Activated CD4-positive, alpha-beta T cell treated with anti-CD3 and anti-CD28 coated beads for 1 hour (primary cell): ENCODE results near the gene NME3.

Experiments used
- DNase-seq: peaks from one replicate; pipeline ENCODE4 v3.0.0-alpha.2; 2020

The NME3 gene

DNA sequence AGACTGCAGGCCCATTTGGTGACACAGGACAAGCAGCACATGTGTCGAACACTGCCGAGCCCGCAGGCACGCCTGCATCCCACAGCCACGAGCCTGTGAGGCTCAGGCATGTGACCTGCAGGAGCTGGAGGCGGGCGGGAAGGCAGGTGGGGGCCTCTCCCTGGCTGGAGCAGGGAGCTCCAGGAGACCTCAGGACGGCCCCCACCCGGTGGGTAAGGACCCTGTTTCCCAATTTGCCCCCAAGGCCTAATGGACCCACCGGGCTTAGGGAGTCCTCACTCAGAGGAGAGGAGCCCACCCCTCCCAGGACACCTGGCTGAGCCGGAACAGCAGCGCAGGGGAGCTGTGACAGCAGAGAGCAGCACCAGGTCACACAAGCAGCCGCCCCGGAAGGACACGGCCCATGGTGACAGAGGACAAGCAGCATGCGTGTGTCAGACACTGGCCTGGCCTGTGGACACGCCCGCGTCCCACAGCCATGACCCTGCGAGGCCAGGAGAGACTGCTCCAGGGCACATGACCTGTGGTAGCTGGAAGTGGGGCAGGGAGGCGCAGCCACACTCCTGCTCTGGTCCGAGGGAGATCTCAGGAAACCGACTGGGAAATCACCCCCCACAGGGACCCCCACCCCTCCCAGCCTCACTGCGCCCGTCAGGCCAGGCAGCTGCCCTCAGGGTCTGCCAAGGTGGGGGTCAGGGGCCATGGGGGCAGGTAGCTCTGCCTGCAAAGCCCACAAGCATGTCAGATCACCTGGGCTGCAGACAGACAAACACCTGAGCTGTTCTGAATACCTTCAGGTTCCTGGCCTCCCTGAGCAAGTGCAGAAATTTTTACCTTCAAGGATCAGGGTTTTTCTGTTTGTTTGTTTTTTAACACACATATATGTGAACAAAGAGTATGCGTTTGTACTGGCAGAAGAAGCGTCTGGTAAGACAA, 8.7 kb upstream of the NME3 start:
- no peak for DNase-seq

GRCh38 chr16:1779234-1779701, 7.9 kb upstream of the NME3 start:
- no peak for DNase-seq

- DNase-seq = no peak
Observed at GRCh38 chr16:1778200-1779179, 7.1 kb upstream of the NME3 start.

- no peak for DNase-seq
Observed at GRCh38 chr16:1777375-1778199, 6.2 kb upstream of the NME3 start.

- DNase-seq = no peak
Observed at GRCh38 chr16:1776991-1777374, 5.6 kb upstream of the NME3 start.

DNA sequence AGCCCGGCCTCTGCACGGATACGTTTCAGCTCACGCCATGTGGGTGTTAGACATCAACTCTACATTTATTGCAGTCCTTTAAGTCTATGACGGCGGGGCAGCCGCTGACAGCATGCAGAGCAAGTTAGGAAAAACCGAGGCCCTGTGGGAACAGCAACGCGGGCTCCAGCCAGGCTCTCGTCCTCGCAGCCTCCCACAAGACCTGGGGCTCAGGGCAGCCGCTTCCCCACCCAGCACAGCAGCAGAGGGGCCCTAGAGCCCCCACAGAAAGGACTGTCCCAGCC, 5.3 kb upstream of the NME3 start:
- no peak for DNase-seq

GRCh38 chr16:1775846-1776671, 4.7 kb upstream of the NME3 start:
- no peak for DNase-seq

- no peak for DNase-seq
Observed at GRCh38 chr16:1775006-1775845, 3.9 kb upstream of the NME3 start.

DNA sequence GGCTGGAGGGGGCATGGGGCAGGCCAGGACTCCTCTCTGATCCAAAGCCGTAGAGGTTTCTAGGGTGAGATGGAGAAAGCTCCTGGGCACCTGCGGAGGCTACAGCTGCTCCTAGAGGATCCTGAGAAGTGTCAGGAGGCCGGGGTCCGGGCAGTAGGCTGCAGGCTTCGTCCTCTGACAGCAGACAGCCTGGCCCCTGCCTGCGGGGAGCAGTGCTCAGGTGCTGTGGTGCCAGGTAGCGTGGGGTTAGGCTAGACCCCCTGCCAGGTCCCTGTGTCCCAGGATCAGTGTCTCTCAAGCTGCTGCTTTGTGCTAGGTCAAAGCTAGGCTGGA, 3.1 kb upstream of the NME3 start:
- DNase-seq = no peak

DNA sequence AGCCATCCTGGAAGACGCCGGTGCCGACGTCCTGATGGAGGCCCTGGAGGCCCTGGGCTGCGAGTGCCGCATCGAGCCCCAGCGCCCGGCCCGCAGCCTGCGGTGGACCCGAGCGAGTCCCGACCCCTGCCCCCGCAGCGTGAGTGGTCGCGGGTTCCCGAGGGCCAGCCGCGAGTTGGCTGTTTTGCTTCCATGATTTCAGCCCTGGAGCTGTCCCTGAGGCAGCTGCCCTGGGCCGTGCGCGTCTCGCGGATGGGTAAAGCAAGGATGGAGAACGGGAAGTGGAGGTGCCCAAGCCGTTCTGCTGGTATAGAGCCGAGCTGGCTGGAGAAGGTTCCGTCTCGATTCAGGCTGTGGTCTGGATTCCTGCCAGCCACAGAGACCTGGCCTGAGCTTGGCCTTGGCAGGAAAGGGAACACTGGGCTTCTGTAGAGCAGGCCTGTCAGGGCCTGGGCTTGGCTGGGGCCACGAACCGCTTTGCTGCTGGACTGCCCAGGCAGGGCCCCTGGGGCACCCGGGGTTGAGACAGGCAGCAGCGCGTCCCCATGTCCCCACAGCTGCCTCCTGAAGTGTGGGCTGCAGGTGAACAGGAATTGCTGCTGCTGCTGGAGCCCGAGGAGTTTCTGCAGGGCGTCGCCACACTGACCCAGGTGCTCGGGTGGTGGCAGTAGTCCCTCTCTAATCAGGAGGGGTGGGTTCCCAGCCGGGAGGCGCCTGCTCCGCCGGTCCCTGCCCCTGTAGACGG, 2.5 kb upstream of the NME3 start:
- DNase-seq = no peak

- peak; percentile 68 for DNase-seq
Observed at GRCh38 chr16:1772908-1773702, 1.8 kb upstream of the NME3 start, which contains the start of gene MRPS34. TSS of gene MRPS34 (minus strand) at chr16:1773134. CDS start at chr16:1773119, 15 bp downstream.

DNA sequence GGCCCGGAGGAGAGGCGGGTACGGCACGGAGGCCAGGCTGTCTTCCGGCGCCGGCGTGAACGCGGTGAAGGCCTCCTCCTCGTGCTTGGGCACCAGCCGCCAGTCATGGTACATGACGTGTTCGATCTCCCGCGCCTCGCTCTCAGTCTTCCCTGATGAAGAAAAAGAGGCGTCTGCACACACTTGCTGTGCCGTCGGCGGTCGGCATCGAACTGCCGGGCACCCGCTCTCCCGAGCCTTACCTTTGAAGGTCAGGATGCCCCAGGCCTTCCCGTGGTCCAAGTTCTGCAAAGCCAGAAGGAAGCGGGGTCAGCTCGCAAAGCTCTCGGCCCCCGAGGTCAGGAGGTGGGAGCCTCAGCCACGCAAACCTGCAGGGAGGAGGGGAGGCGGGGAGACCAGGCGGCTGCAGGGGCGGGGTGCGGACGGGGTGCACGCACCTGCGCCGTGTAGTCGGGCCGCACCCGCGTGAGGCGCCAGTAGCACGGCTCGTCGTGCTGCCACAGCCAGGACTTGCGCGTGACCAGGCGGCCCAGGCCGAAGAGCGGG, 1.1 kb upstream of the NME3 start, which contains the start of gene EME2:
EME2 (plus strand) TSS at position 449 of the 546 bp plus-strand sequence. CDS start 418 bp downstream, outside the sequence.
- DNase-seq = peak; percentile 31

DNA sequence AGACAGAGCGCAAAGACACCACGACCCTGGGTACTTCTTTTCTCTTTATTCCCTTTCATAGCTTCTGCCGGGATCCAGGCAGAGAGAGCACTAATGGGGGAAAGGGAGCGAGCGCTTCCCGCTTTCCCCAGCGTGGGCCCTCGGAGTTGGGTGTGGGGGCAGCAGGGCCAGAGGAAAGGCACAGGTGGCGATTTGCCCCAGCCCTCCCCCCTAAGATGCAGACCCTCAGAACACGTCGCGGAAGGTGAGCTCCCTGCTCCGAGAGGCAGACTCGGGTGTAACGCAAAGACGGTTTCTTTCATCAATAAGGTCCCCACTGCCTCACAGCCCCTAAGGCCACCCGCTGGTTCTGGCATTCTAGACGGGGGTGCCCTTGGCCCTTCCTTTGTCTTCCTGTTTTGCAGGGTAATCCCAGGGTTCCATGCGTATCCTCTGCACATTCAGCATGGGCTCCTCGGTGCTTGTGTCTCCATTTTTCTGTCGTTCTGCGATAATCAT, 570 bp upstream of the NME3 start:
- DNase-seq = no peak

DNA sequence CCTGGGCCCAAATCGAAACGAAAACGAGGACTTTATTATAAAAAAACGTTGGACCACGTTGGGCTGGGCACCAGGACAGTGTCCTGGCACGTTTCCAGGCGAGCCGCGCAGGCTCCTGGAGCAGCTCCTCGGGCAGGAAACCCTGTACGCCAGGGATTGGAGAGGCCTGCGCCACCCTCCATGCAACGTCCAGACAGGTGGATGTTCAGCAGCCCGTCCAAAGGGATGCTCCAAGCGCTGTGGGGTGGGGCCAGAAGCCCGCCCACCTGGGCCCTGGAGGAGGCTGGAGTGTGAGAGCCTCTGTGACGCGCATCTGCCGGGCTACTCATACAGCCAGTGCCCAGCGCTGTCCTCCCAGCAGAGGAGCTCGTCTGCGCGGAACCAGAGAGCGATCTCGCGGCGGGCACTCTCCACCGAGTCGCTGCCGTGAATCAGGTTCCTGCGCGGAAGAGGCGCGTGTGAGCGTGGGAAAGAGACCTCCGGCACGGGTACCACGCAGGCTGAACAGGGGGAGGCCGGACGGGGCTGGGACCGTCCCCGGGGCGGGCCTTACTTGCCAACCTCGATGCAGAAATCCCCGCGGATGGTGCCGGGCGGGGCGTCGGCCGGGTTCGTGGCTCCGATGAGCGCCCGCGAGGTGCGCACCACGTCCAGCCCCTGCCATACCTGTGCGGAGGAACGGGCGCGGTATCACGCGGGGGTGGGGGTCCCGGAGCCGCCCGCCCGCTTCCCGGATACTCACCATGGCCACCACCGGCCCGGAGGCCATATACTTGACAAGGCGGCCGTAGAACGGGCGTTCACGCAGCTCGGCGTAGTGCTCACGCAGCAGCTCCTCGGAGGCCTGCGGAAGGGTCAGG, 785 bp downstream of the NME3 start:
- no peak for DNase-seq

DNA sequence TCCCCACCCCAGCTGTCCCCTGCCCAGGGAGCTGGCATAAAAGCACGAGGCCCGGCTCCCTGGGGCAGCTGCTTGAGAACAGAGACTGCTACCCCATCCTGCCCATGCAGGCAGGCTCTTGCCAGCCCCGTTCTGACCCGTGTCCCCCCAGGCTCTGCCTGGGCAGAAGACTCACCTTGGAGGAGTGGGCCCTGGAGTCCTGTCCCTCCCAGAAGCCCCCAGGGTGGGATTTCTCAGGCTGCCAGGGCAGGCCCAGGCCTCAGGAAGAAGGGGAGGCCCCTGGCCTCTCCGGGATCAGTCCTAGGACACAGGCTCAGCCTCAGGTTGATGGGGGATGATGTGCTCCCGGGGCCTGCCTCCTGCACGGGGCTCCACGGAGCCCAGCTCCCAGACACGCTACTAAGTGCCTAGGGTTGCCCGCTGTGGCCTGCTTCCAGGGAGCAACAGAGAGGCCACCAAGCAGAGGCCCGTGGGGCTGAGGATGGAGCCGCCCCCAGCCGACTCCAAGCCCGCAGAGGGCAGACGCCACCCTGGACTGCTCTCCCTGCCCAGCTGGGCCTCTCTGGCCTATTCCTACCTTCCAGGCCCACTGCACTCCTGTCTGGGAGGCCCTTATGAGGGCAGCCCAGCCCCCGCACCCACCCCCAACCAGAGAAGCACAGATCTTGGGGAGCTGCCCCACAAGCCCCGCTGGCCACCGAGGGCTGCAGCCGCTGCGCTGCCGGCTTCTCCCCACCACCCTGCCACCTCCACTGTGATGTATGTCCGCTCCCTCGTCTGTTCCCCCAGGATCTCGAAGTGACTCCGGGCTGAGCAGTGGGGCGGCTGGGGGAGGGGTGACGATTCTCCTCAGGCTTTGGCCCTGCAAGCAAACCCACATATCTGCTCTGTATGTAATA, 1.7 kb downstream of the NME3 start:
- DNase-seq = no peak

DNA sequence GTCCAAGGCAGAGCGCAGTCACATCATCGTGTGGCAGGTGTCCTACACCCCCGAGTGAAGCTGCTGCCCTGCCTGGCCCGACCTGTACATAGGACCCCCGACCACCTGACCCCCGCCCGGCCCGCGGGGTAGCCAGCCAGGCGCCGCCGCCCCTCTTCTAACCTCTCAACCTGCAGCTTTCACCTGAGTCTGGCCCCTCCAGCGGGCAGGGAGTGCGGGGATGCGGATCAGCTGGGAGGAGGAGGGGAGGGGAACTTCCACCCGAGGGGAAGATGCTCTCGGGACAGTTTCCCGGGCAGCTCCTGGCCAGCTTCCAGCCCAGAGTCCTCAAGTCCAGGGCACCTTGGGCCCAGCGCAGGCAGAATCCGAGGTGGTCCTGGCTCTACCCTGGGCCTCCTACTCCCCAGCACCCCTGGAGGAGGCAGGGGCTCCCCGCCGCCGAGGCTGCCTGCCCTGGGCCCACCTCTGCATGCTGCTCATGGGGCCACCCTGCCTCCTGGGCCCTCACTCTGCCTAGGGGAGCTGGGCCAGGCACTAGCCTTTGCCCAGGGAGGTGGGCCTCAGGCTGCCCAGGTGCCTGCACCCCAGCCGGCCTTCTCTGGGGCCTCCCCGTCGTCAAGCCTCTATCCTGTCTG, 2.5 kb downstream of the NME3 start:
- DNase-seq = no peak
